Measurements from ENCODE around the gene AKAP13.

AKAP13 gene

GRCh38 chr15:85421116-85421925, 40.9 kb downstream of the AKAP13 start:
- no peak overlapping the region for H3K4me3 ChIP-seq (ENCODE audit: low read depth, low read length)
- no peak for DNase-seq (ENCODE audit: low read depth)
- TF ChIP-seq POLR2A (IDR thresholded peaks at IDR 0.05; ENCODE audit: extremely low read depth, insufficient read length) = no peak
- no peak for TF ChIP-seq MYC (IDR thresholded peaks at IDR 0.05; ENCODE audit: low read depth, low read length)
- TF ChIP-seq, protein P1, sequence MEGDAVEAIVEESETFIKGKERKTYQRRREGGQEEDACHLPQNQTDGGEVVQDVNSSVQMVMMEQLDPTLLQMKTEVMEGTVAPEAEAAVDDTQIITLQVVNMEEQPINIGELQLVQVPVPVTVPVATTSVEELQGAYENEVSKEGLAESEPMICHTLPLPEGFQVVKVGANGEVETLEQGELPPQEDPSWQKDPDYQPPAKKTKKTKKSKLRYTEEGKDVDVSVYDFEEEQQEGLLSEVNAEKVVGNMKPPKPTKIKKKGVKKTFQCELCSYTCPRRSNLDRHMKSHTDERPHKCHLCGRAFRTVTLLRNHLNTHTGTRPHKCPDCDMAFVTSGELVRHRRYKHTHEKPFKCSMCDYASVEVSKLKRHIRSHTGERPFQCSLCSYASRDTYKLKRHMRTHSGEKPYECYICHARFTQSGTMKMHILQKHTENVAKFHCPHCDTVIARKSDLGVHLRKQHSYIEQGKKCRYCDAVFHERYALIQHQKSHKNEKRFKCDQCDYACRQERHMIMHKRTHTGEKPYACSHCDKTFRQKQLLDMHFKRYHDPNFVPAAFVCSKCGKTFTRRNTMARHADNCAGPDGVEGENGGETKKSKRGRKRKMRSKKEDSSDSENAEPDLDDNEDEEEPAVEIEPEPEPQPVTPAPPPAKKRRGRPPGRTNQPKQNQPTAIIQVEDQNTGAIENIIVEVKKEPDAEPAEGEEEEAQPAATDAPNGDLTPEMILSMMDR (IDR thresholded peaks at IDR 0.05; ENCODE audit: low read depth, low read length) = no peak
- TF ChIP-seq MAX (IDR thresholded peaks at IDR 0.05; ENCODE audit: low read depth, low read length) = no peak

DNA sequence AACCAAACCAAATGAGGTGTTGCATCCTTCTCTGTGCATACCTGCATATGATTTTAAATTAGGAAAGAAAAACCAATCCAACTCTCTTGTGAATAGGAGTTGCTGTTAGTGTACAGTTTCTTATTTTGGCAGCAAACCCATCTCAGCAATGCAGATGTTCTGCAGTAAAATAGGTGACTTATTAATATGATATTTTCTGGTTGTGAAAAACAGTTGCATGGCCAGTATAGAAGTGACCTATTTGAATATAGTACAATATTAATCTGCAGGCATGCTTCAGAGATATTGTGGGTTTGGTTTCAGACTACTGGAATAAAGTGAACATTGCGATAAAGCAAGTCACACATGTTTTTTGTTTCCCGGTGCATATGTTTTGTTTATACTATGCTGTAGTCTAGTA, 42.2 kb downstream of the AKAP13 start:
- no peak for TF ChIP-seq MAX (IDR thresholded peaks at IDR 0.05; ENCODE audit: low read depth, low read length)
- TF ChIP-seq, protein P1 (IDR thresholded peaks at IDR 0.05; ENCODE audit: low read depth, low read length) = no peak
- no peak for TF ChIP-seq POLR2A (IDR thresholded peaks at IDR 0.05; ENCODE audit: extremely low read depth, insufficient read length)
- H3K4me3 ChIP-seq (ENCODE audit: low read depth, low read length) = no peak overlapping the region

GRCh38 chr15:85423256-85423655, 42.9 kb downstream of the AKAP13 start:
- no peak for DNase-seq (ENCODE audit: low read depth)
- TF ChIP-seq MAX (IDR thresholded peaks at IDR 0.05; ENCODE audit: low read depth, low read length) (no peak), POLR2A (IDR thresholded peaks at IDR 0.05; ENCODE audit: extremely low read depth, insufficient read length) (no peak), MYC (IDR thresholded peaks at IDR 0.05; ENCODE audit: low read depth, low read length) (no peak)
- TF ChIP-seq, protein P1 (IDR thresholded peaks at IDR 0.05; ENCODE audit: low read depth, low read length) = no peak
- no peak overlapping the region for H3K4me3 ChIP-seq (ENCODE audit: low read depth, low read length)

More for the DNA sequence above, 42.2 kb downstream of the AKAP13 start:
- DNase-seq (ENCODE audit: low read depth) = no peak

DNA sequence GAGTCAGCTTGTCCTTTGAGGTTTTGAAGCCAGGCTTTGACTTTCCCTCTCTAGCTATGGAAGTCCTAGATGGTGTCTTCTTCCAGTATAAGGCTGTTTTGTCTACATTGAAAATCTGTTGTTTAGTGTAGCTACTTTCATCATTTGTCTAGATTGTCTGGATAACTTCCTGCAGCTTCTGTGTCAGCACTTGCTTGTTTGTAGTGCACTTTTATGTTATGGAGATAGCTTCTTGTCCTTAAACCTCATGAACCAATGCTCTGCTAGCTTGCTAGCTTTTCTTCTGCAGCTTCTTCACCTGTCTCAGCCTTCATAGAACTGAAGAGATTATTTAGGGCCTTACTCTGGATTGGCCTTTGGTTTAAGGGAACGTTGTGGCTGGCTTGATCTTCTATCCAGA, 43.8 kb downstream of the AKAP13 start:
- no peak for DNase-seq (ENCODE audit: low read depth)
- H3K4me3 ChIP-seq (ENCODE audit: low read depth, low read length) = no peak overlapping the region
- no peak for TF ChIP-seq MYC (IDR thresholded peaks at IDR 0.05; ENCODE audit: low read depth, low read length)
- TF ChIP-seq MAX (IDR thresholded peaks at IDR 0.05; ENCODE audit: low read depth, low read length) = no peak
- TF ChIP-seq POLR2A (IDR thresholded peaks at IDR 0.05; ENCODE audit: extremely low read depth, insufficient read length) = no peak

GRCh38 chr15:85426481-85426880, 46.1 kb downstream of the AKAP13 start:
- H3K4me3 ChIP-seq (ENCODE audit: low read depth, low read length) = no peak overlapping the region
- TF ChIP-seq MAX (IDR thresholded peaks at IDR 0.05; ENCODE audit: low read depth, low read length) = no peak
- no peak for TF ChIP-seq POLR2A (IDR thresholded peaks at IDR 0.05; ENCODE audit: extremely low read depth, insufficient read length)
- TF ChIP-seq, protein P1 (IDR thresholded peaks at IDR 0.05; ENCODE audit: low read depth, low read length) = no peak
- TF ChIP-seq MYC (IDR thresholded peaks at IDR 0.05; ENCODE audit: low read depth, low read length) = no peak
- DNase-seq (ENCODE audit: low read depth) = no peak

GRCh38 chr15:85427286-85428028, 47.1 kb downstream of the AKAP13 start:
- TF ChIP-seq MYC (IDR thresholded peaks at IDR 0.05; ENCODE audit: low read depth, low read length) = no peak
- TF ChIP-seq POLR2A (IDR thresholded peaks at IDR 0.05; ENCODE audit: extremely low read depth, insufficient read length) = no peak
- TF ChIP-seq, protein P1 (IDR thresholded peaks at IDR 0.05; ENCODE audit: low read depth, low read length) = no peak
- no peak for TF ChIP-seq MAX (IDR thresholded peaks at IDR 0.05; ENCODE audit: low read depth, low read length)
- no peak for DNase-seq (ENCODE audit: low read depth)

More at GRCh38 chr15:85427286-85428028, 47.1 kb downstream of the AKAP13 start:
- no peak overlapping the region for H3K4me3 ChIP-seq (ENCODE audit: low read depth, low read length)

All from NB4 (cell line).